H9 (cell line): ENCODE measurements around the gene MTX1. TPM values are rescaled to one million over a fixed set of nuclear protein-coding genes. Genes with fewer than 3 reads are reported as not detected.

ENCODE experiments used
- DNase-seq: peaks from one replicate; pipeline ENCODE4 v3.0.0-alpha.2; 2017
- H2AFZ ChIP-seq: one replicate; pipeline ENCODE4 v1.6.1; 2013; ENCODE audit warnings: mild to moderate bottlenecking, low read length, control low read depth, moderate library complexity
- H2AK5ac ChIP-seq: 2 replicates; pipeline ENCODE4 v1.6.1; 2013; ENCODE audit warnings: low read length, control low read depth, mixed read lengths; ENCODE audit not compliant: insufficient read length
- H2BK120ac ChIP-seq: one replicate; pipeline ENCODE4 v1.6.1; 2013; ENCODE audit warnings: low read depth, mild to moderate bottlenecking, low read length, control low read depth, inconsistent platforms; ENCODE audit not compliant: poor library complexity, severe bottlenecking
- H2BK12ac ChIP-seq: 2 replicates; pipeline ENCODE4 v1.6.1; 2013; ENCODE audit warnings: low read length, control low read depth, mixed read lengths, low read depth; ENCODE audit not compliant: insufficient read length
- H2BK15ac ChIP-seq: 2 replicates; pipeline ENCODE4 v1.6.1; 2013; ENCODE audit warnings: low read depth, low read length, control low read depth
- H2BK20ac ChIP-seq: one replicate; pipeline ENCODE4 v1.6.1; 2013; ENCODE audit warnings: low read depth, mild to moderate bottlenecking, low read length, control low read depth, inconsistent platforms; ENCODE audit not compliant: poor library complexity, severe bottlenecking
- H2BK5ac ChIP-seq: 2 replicates; pipeline ENCODE4 v1.6.1; 2013; ENCODE audit warnings: low read length, control low read depth, mixed read lengths; ENCODE audit not compliant: insufficient read length
- H3K14ac ChIP-seq: 2 replicates; pipeline ENCODE4 v1.6.1; 2013; ENCODE audit warnings: low read length, control low read depth; ENCODE audit not compliant: insufficient read depth
- H3K18ac ChIP-seq: 2 replicates; pipeline ENCODE4 v1.6.1; 2013; ENCODE audit warnings: low read depth, mild to moderate bottlenecking, mixed read lengths, low read length, control low read depth; ENCODE audit not compliant: insufficient read length
- H3K23ac ChIP-seq: 2 replicates; pipeline ENCODE4 v1.6.1; 2013; ENCODE audit warnings: low read length, control low read depth, mixed read lengths, low read depth; ENCODE audit not compliant: insufficient read length
- H3K23me2 ChIP-seq: 2 replicates; pipeline ENCODE4 v1.6.1; 2013; ENCODE audit warnings: low read depth, mild to moderate bottlenecking, mixed read lengths, low read length, control low read depth; ENCODE audit not compliant: insufficient read length, poor library complexity, severe bottlenecking
- H3K27ac ChIP-seq: 2 replicates; pipeline ENCODE4 v1.5.1; 2013; ENCODE audit warnings: low read length, control low read depth, mixed read lengths, low read depth; ENCODE audit not compliant: insufficient read length
- H3K27me3 ChIP-seq: 2 replicates; pipeline ENCODE4 v1.6.1; 2013; ENCODE audit warnings: low read length, control low read depth, inconsistent platforms; ENCODE audit not compliant: insufficient read depth
- H3K4ac ChIP-seq: 2 replicates; pipeline ENCODE4 v1.6.1; 2013; ENCODE audit warnings: low read depth, mild to moderate bottlenecking, control low read depth, inconsistent platforms, low read length, moderate library complexity
- H3K4me1 ChIP-seq: 2 replicates; pipeline ENCODE4 v1.6.1; 2013; ENCODE audit warnings: low read length, control low read depth, inconsistent platforms; ENCODE audit not compliant: insufficient read depth
- H3K4me2 ChIP-seq: 2 replicates; pipeline ENCODE4 v1.6.1; 2013; ENCODE audit warnings: low read length, control low read depth, mixed read lengths; ENCODE audit not compliant: insufficient read length, insufficient read depth
- H3K56ac ChIP-seq: 2 replicates; pipeline ENCODE4 v1.6.1; 2013; ENCODE audit warnings: low read depth, mild to moderate bottlenecking, mixed read lengths, low read length, control low read depth; ENCODE audit not compliant: insufficient read length
- H3K79me1 ChIP-seq: 2 replicates; pipeline ENCODE4 v1.6.1; 2013; ENCODE audit warnings: low read depth, mild to moderate bottlenecking, moderate library complexity, low read length, control low read depth, inconsistent platforms; ENCODE audit not compliant: insufficient read depth, poor library complexity, severe bottlenecking
- H3K79me2 ChIP-seq: 2 replicates; pipeline ENCODE4 v1.6.1; 2013; ENCODE audit warnings: low read length, control low read depth, inconsistent platforms; ENCODE audit not compliant: insufficient read depth
- H3K9ac ChIP-seq: 2 replicates; pipeline ENCODE4 v1.6.1; 2013; ENCODE audit warnings: low read length, control low read depth, mixed read lengths; ENCODE audit not compliant: insufficient read length; ENCODE audit errors: extremely low read depth
- H3K9me3 ChIP-seq: one replicate; pipeline ENCODE4 v1.6.1; 2013; ENCODE audit warnings: low read depth, low read length, inconsistent platforms; ENCODE audit not compliant: control insufficient read depth
- H3T11ph ChIP-seq: one replicate; pipeline ENCODE4 v1.6.1; 2013; ENCODE audit warnings: mild to moderate bottlenecking, low read length, control low read depth, inconsistent platforms
- H4K20me1 ChIP-seq: one replicate; pipeline ENCODE4 v1.6.1; 2013; ENCODE audit not compliant: control insufficient read depth, insufficient read length, insufficient read depth
- H4K5ac ChIP-seq: 2 replicates; pipeline ENCODE4 v1.6.1; 2013; ENCODE audit warnings: low read depth, mild to moderate bottlenecking, mixed read lengths, low read length, control low read depth; ENCODE audit not compliant: insufficient read length
- H4K8ac ChIP-seq: replicated peaks from 2 replicates; pipeline ENCODE4 v1.6.1; 2013; ENCODE audit warnings: low read length, control low read depth, mixed read lengths, low read depth; ENCODE audit not compliant: insufficient read length
- H4K91ac ChIP-seq: 2 replicates; pipeline ENCODE4 v1.6.1; 2013; ENCODE audit warnings: low read depth, mild to moderate bottlenecking, moderate library complexity, mixed read lengths, low read length, control low read depth; ENCODE audit not compliant: insufficient read length
- H3K27ac Mint-ChIP-seq, 3 experiments: 2 replicates in 2 of 3; 3 replicates in 1 of 3; pipeline ENCODE4 v1.8.0; 2020 to 2021; ENCODE audit warnings: mixed read lengths in 3 of 3, mild to moderate bottlenecking in 1 of 3, moderate library complexity in 1 of 3
- H3K27me3 Mint-ChIP-seq: 2 replicates; pipeline ENCODE4 v1.8.0; 2021; ENCODE audit warnings: low read depth, mild to moderate bottlenecking, moderate library complexity, mixed read lengths
- H3K36me3 Mint-ChIP-seq, 3 experiments: 2 replicates in 2 of 3; 3 replicates in 1 of 3; pipeline ENCODE4 v1.8.0; 2020 to 2021; ENCODE audit warnings: low read depth in 3 of 3, mixed read lengths in 3 of 3; ENCODE audit not compliant: insufficient read depth in 1 of 3
- H3K4me1 Mint-ChIP-seq, 2 experiments: 2 replicates each; pipeline ENCODE4 v1.8.0; 2020; ENCODE audit warnings: mixed read lengths in 2 of 2
- H3K4me3 Mint-ChIP-seq, 2 experiments: 2 replicates in 1 of 2; 3 replicates in 1 of 2; pipeline ENCODE4 v1.8.0; 2020 to 2021; ENCODE audit warnings: mild to moderate bottlenecking in 2 of 2, mixed read lengths in 2 of 2, moderate library complexity in 1 of 2
- H3K9me3 Mint-ChIP-seq, 2 experiments: 2 replicates in 1 of 2; 3 replicates in 1 of 2; pipeline ENCODE4 v1.8.0; 2020; ENCODE audit warnings: mild to moderate bottlenecking in 2 of 2, mixed read lengths in 2 of 2, moderate library complexity in 1 of 2
- CTCF ChIP-seq: fragments of 200-600 bp; sonication (generic); conservative IDR thresholded peaks from 3 replicates; pipeline ENCODE4 v1.8.0; 2021; ENCODE audit warnings: antibody characterized with exemption, mild to moderate bottlenecking
- WGBS: extraction: QIAGEN DNeasy Blood & Tissue Kit; methylation state at CpG from one replicate; pipeline ENCODE4 v1.1.7; 2013; ENCODE audit warnings: missing lambda C conversion rate, low lambda C conversion rate, mixed read lengths; ENCODE audit not compliant: insufficient read length; ENCODE audit errors: extremely low coverage; 5-methylcytosine and 5-hydroxymethylcytosine counted together
- total RNA-seq: library from RNA; stranded (reverse); gene quantifications from 2 replicates; pipeline ENCODE4 v1.2.1, GENCODE V29; 2021

The MTX1 gene
- total RNA-seq, 1 experiment from 2014 or later, result 45.0 TPM

- Histone ChIP-seq H3K4me1 (no peaks in the 10 kb centered on the region), H4K5ac (no peak overlapping the region), H3K56ac (no peak overlapping the region), H3K18ac (no peak overlapping the region), H2BK12ac (no peak overlapping the region), H3K14ac (no peak overlapping the region), H4K91ac (no peak overlapping the region), H3K23ac (no peak overlapping the region), H4K8ac (no peak overlapping the region), H4K20me1 (no peaks in the 10 kb centered on the region), H3K9ac (no peak overlapping the region), H3K79me2 (no peaks in the 10 kb centered on the region; the same call in 1 of the 2 replicates), H3K23me2 (peaks cover 25% of the 10 kb centered on the region), H2BK120ac (no peak overlapping the region), H2BK5ac (no peak overlapping the region), H3K79me1 (no peaks in the 10 kb centered on the region), H3T11ph (no peak overlapping the region), H2AFZ (no peak overlapping the region), H3K4me2 (no peak overlapping the region), H3K27ac (no peak overlapping the region), H3K4ac (no peak overlapping the region), H2BK15ac (no peak overlapping the region), H2BK20ac (no peak overlapping the region), H2AK5ac (no peak overlapping the region), H3K27me3 (no peaks in the 10 kb centered on the region), H3K9me3 (no peaks in the 10 kb centered on the region)
- peaks cover 3 to 22% (median 16%) of the 10 kb centered on the region in 3 experiments for H3K36me3 Mint-ChIP-seq
- no peak for DNase-seq
- H3K27me3 Mint-ChIP-seq, result no peaks in the 10 kb centered on the region; the same call in none of the 2 replicates
- peaks cover 23 to 37% of the 10 kb centered on the region in 2 experiments for H3K4me1 Mint-ChIP-seq
- TF ChIP-seq CTCF, result no peak
- peak overlapping the region in 1 of 2 experiments; percentile 0; a peak in 1 of 5 replicates for H3K4me3 Mint-ChIP-seq
- WGBS, result no CpG with 5 or more reads among the region's 2 CpGs
- H3K9me3 Mint-ChIP-seq, result peaks cover 0 to 4% of the 10 kb centered on the region in 2 experiments; a peak in 2 of 5 replicates
- H3K27ac Mint-ChIP-seq, result no peak overlapping the region
These were observed 38.3 kb upstream of the MTX1 start for GRCh38 chr1:155170101-155170785.
